Left lobe of liver (tissue), 2 donors: ENCODE data around the gene TYW1. TPM values are rescaled to one million over a fixed set of nuclear protein-coding genes. Genes with fewer than 3 reads are reported as not detected.
"Not testable (repeated sequence)": the region's sequence is repeated elsewhere in the genome, so short reads cannot be mapped to it uniquely, and the experiment has no call there.

ENCODE experiments used
- ATAC-seq: fragments of 200-7000 bp; cut with Tn5 transposase; one replicate; pipeline ENCODE4 v1.9.1; 2020; ENCODE audit warnings: mild to moderate bottlenecking, moderate library complexity
- DNase-seq: peaks from one replicate; pipeline ENCODE4 v3.0.0-alpha.2; 2020; ENCODE audit warnings: low spot score
- total RNA-seq: library from RNA; stranded (reverse); gene quantifications from one replicate; pipeline ENCODE4 v1.2.1, GENCODE V29; 2021
- donor health status: DM: no; HTN: no; CAD: no; lungs with moderate emphysema.
- donor health status: DM: no; HTN: yes; CAD: no.

The TYW1 gene
- total RNA-seq: 10.7 TPM

- ATAC-seq (peak; percentile 85), DNase-seq (peak; percentile 99)
Observed at GRCh38 chr7:66996444-66997191, at the start of gene TYW1. Gene TYW1 (plus strand): TSS chr7:66996833. CDS start chr7:66996979, 146 bp downstream.

- DNase-seq: no peak
- ATAC-seq: no peak
Observed at GRCh38 chr7:66948480-66949109, 48.0 kb upstream of the TYW1 start.

GRCh38 chr7:66950311-66950710, 46.3 kb upstream of the TYW1 start:
- ATAC-seq (no peak), DNase-seq (no peak)

- DNase-seq (no peak), ATAC-seq (no peak)
Observed at GRCh38 chr7:66950763-66951162, 45.9 kb upstream of the TYW1 start.

GRCh38 chr7:66952343-66953043, 44.1 kb upstream of the TYW1 start:
- DNase-seq (no peak), ATAC-seq (peak; percentile 28)

GRCh38 chr7:66953044-66953427, 43.6 kb upstream of the TYW1 start:
- ATAC-seq (no peak), DNase-seq (no peak)

- DNase-seq (no peak), ATAC-seq (no peak)
Observed at GRCh38 chr7:66957595-66958290, 38.9 kb upstream of the TYW1 start.

GRCh38 chr7:66958538-66959350, 37.9 kb upstream of the TYW1 start:
- ATAC-seq: no peak
- no peak for DNase-seq

- ATAC-seq (no peak), DNase-seq (no peak)
Observed at GRCh38 chr7:66960192-66960591, 36.4 kb upstream of the TYW1 start.

GRCh38 chr7:66961096-66961495, 35.5 kb upstream of the TYW1 start:
- DNase-seq (no peak), ATAC-seq (no peak)

- no peak for ATAC-seq
Observed at GRCh38 chr7:66964411-66964810, 32.2 kb upstream of the TYW1 start.

GRCh38 chr7:66967029-66967428, 29.6 kb upstream of the TYW1 start:
- ATAC-seq: no peak
- DNase-seq: no peak

More at GRCh38 chr7:66964411-66964810, 32.2 kb upstream of the TYW1 start:
- no peak for DNase-seq

- ATAC-seq, DNase-seq: not testable (repeated sequence)
Observed at GRCh38 chr7:66969001-66969400, 27.6 kb upstream of the TYW1 start.

- no peak for ATAC-seq
- no peak for DNase-seq
Observed at GRCh38 chr7:66970310-66970709, 26.3 kb upstream of the TYW1 start.

- DNase-seq (no peak), ATAC-seq (no peak)
Observed at GRCh38 chr7:66974986-66975590, 21.5 kb upstream of the TYW1 start.

GRCh38 chr7:66978312-66978711, 18.3 kb upstream of the TYW1 start:
- DNase-seq, ATAC-seq: not testable (repeated sequence)

GRCh38 chr7:66979013-66979412, 17.6 kb upstream of the TYW1 start:
- DNase-seq: not testable (repeated sequence)

GRCh38 chr7:66980336-66980735, 16.3 kb upstream of the TYW1 start:
- ATAC-seq, DNase-seq: not testable (repeated sequence)

More at GRCh38 chr7:66979013-66979412, 17.6 kb upstream of the TYW1 start:
- ATAC-seq: not testable (repeated sequence)

GRCh38 chr7:66989552-66989951, 7.1 kb upstream of the TYW1 start:
- not testable (repeated sequence) for DNase-seq, ATAC-seq

- not testable (repeated sequence) for DNase-seq, ATAC-seq
Observed at GRCh38 chr7:66994051-66994450, 2.6 kb upstream of the TYW1 start.
